ENCODE data around the gene WDFY1.

Gene WDFY1

DNA sequence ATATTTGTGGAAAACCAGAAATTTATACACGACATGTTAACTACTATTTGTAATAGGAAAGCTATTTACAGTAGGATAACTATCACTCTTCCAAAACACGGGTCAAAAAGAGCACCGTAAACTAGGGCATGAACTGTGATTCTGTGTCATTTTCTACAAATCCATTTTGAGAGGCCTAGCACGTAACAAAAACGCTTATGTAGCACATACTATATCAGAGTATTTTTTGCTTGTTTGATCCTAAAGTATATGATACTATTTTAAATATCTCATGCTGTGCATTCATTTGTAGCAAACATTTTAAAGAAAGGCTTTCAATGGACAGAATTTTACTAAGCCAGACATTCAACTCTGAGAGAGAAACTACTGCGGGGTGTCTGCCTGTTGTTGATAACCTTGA is 45.1 kb downstream of the WDFY1 start:
- Histone ChIP-seq H3K4me3 (ENCODE audit: insufficient read depth, low read depth, low read length) (no peak overlapping the region), H3K36me3 (ENCODE audit: control insufficient read depth, insufficient read depth, low read length) (peaks cover 17% of the 10 kb centered on the region)
- WGBS, 2 experiments, result 91 to 95% methylated on average over 5 of the region's 6 CpGs

DNA sequence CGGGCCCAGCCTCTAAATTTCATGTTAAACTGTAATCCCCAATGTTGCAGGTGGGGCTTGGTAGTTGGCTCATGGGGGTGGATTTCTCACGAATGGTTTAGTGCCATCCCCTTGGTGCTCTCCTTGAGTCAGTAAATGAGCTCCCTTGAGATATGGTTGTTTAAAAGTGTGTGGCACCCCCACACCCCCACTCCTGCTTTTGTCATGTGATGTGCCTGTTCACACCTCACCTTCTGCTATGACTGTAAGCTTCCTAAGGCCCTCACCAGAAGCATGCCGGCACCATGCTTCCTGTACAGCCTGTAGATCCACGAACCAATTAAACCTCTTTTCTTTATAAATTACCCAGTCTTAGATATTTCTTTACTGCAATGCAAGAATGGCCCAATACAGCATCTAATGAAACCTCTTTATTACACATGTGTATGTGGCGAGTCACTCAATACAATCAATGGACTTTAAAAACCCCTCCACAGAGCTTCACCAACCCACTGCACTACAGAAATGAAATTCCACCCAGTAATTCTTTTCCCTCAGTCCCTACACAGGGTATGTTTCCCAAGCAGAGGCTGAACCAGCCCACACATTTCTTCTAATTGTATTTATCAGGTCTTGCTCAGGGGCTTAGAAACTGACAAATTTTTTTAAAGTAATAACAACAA is 47.3 kb downstream of the WDFY1 start:
- peaks cover 18% of the 10 kb centered on the region for H3K36me3 ChIP-seq (ENCODE audit: control insufficient read depth, insufficient read depth, low read length)
- no peak overlapping the region for H3K27ac ChIP-seq (ENCODE audit: insufficient read depth, low read depth, low read length, poor library complexity, severe bottlenecking)
- H3K27me3 ChIP-seq (ENCODE audit: control insufficient read depth, insufficient read depth, low read length, poor library complexity, severe bottlenecking), result no peaks in the 10 kb centered on the region
- 94 to 96% methylated on average over 5 of the region's 5 CpGs for WGBS, 2 experiments
- no peaks in the 10 kb centered on the region for H3K4me1 ChIP-seq (ENCODE audit: control insufficient read depth, insufficient read depth, low read length)
- H3K4me3 ChIP-seq (ENCODE audit: insufficient read depth, low read depth, low read length), result no peak overlapping the region
- H3K9me3 ChIP-seq (ENCODE audit: control insufficient read depth, low read length), result no peaks in the 10 kb centered on the region

More for the DNA sequence above, 45.1 kb downstream of the WDFY1 start:
- Histone ChIP-seq H3K9me3 (ENCODE audit: control insufficient read depth, low read length) (no peaks in the 10 kb centered on the region), H3K27ac (ENCODE audit: insufficient read depth, low read depth, low read length, poor library complexity, severe bottlenecking) (no peak overlapping the region), H3K4me1 (ENCODE audit: control insufficient read depth, insufficient read depth, low read length) (no peaks in the 10 kb centered on the region), H3K27me3 (ENCODE audit: control insufficient read depth, insufficient read depth, low read length, poor library complexity, severe bottlenecking) (no peaks in the 10 kb centered on the region)

DNA sequence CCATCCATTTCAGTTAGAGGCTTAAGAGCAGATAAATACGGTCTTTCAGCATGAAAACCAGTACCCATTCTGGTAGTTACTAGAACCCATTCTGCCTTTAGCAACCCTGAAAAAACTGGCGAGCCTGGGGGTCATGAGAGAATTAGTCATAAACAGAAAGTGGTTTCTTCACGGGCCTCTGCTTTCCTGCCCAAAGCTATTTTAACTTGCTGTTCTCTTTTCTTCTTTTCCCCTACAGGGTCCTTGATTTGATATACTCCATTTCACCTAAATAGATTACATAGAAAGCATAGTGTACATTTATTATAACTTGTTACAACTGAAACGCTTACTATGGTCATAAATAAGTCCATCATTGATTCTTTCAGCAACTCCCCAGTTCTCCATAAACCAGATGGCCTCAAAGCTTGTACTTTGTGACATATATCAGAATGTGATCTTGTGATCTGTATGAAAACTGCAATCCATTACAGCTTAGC is 48.3 kb downstream of the WDFY1 start:
- Histone ChIP-seq H3K9me3 (ENCODE audit: control insufficient read depth, low read length) (no peaks in the 10 kb centered on the region), H3K36me3 (ENCODE audit: control insufficient read depth, insufficient read depth, low read length) (peaks cover 18% of the 10 kb centered on the region), H3K27ac (ENCODE audit: insufficient read depth, low read depth, low read length, poor library complexity, severe bottlenecking) (no peak overlapping the region), H3K4me3 (ENCODE audit: insufficient read depth, low read depth, low read length) (no peak overlapping the region), H3K4me1 (ENCODE audit: control insufficient read depth, insufficient read depth, low read length) (no peaks in the 10 kb centered on the region), H3K27me3 (ENCODE audit: control insufficient read depth, insufficient read depth, low read length, poor library complexity, severe bottlenecking) (no peaks in the 10 kb centered on the region)
- 95 to 96% methylated on average over 3 of the region's 4 CpGs for WGBS, 2 experiments

DNA sequence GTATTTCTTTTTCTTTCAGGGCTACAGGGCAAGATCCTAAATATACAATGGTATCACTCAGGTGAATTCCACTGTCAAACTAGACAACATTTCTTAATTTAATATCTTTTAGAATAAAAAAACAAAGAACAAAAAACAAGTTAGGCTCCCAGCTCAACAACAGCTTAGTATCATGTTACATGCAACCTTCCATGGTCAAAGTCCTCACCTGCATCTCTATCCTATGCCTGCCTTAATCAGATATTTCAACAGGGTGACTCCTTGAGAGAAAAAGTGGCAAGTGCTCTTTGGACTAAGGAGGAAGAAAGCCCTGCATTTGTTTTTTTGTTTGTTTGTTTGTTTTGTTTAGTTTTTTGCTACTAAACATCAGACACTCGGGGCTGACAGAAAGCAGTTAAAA is 50.2 kb downstream of the WDFY1 start:
- Histone ChIP-seq H3K4me3 (ENCODE audit: insufficient read depth, low read depth, low read length) (no peak overlapping the region), H3K4me1 (ENCODE audit: control insufficient read depth, insufficient read depth, low read length) (no peaks in the 10 kb centered on the region), H3K36me3 (ENCODE audit: control insufficient read depth, insufficient read depth, low read length) (peaks cover 16% of the 10 kb centered on the region), H3K27me3 (ENCODE audit: control insufficient read depth, insufficient read depth, low read length, poor library complexity, severe bottlenecking) (no peaks in the 10 kb centered on the region), H3K27ac (ENCODE audit: insufficient read depth, low read depth, low read length, poor library complexity, severe bottlenecking) (no peak overlapping the region), H3K9me3 (ENCODE audit: control insufficient read depth, low read length) (no peaks in the 10 kb centered on the region)
- WGBS, 2 experiments, result 88 to 100% methylated on average over 1 of the region's 1 CpG

- Histone ChIP-seq H3K4me1 (ENCODE audit: control insufficient read depth, insufficient read depth, low read length) (no peaks in the 10 kb centered on the region), H3K9me3 (ENCODE audit: control insufficient read depth, low read length) (no peaks in the 10 kb centered on the region), H3K4me3 (ENCODE audit: insufficient read depth, low read depth, low read length) (no peak overlapping the region), H3K36me3 (ENCODE audit: control insufficient read depth, insufficient read depth, low read length) (peaks cover 23% of the 10 kb centered on the region), H3K27ac (ENCODE audit: insufficient read depth, low read depth, low read length, poor library complexity, severe bottlenecking) (no peak overlapping the region), H3K27me3 (ENCODE audit: control insufficient read depth, insufficient read depth, low read length, poor library complexity, severe bottlenecking) (no peaks in the 10 kb centered on the region)
- WGBS, 2 experiments, result 96 to 97% methylated on average over 8 of the region's 8 CpGs
These were observed 51.1 kb downstream of the WDFY1 start for GRCh38 chr2:223894009-223894408.

DNA sequence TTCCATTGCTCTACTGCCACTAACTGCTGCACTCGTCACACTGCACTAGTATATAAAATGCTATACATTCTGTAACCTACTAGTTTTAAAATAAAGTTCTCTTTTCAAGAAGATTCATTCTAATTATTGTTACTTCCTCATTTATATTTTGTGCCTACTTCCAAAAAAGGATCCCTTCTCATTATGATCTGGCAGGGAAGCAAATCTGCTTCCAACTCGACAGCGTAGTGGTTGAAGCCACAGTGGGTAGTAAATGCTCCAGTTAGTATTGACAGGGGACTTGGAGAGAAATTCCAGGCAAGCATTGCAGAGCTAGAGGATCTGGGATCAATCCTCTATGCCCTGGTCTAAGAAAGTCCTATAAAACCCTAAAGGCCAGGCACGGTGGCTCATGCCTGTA is 54.4 kb downstream of the WDFY1 start:
- no peak overlapping the region for H3K4me3 ChIP-seq (ENCODE audit: insufficient read depth, low read depth, low read length)
- no peaks in the 10 kb centered on the region for H3K9me3 ChIP-seq (ENCODE audit: control insufficient read depth, low read length)
- no peak overlapping the region for H3K27ac ChIP-seq (ENCODE audit: insufficient read depth, low read depth, low read length, poor library complexity, severe bottlenecking)
- 68 to 72% methylated on average over 3 to 4 of the region's 4 CpGs for WGBS, 2 experiments
- H3K27me3 ChIP-seq (ENCODE audit: control insufficient read depth, insufficient read depth, low read length, poor library complexity, severe bottlenecking), result no peaks in the 10 kb centered on the region
- H3K36me3 ChIP-seq (ENCODE audit: control insufficient read depth, insufficient read depth, low read length), result peaks cover 19% of the 10 kb centered on the region
- H3K4me1 ChIP-seq (ENCODE audit: control insufficient read depth, insufficient read depth, low read length), result no peaks in the 10 kb centered on the region

- H3K36me3 ChIP-seq (ENCODE audit: control insufficient read depth, insufficient read depth, low read length), result peaks cover 19% of the 10 kb centered on the region
- no peak overlapping the region for H3K27ac ChIP-seq (ENCODE audit: insufficient read depth, low read depth, low read length, poor library complexity, severe bottlenecking)
- 96 to 97% methylated on average over 3 of the region's 3 CpGs for WGBS, 2 experiments
These were observed 55.9 kb downstream of the WDFY1 start for GRCh38 chr2:223889229-223889628.

DNA sequence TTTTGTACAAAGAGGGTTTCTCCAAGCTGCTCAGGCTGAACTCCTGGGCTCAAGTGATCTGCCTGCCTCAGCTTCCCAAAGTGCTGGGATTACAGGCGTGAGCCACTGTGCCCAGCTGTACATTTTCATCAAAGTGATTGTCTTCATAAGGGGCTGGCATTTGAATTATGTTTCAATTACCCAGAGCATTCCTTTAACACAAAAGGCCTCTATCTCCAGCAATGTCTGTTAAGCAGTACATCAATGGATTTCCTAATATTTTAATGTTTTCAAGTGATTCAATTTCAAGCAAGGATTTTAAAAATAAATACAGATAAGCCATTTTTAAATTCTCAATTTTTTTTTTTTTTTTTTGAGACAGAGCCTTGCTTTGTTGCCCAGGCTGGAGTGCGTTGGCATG is 56.9 kb downstream of the WDFY1 start:
- 92 to 96% methylated on average over 2 of the region's 2 CpGs for WGBS, 2 experiments
- Histone ChIP-seq H3K27ac (ENCODE audit: insufficient read depth, low read depth, low read length, poor library complexity, severe bottlenecking) (no peak overlapping the region), H3K36me3 (ENCODE audit: control insufficient read depth, insufficient read depth, low read length) (peaks cover 10% of the 10 kb centered on the region)

More at GRCh38 chr2:223889229-223889628, 55.9 kb downstream of the WDFY1 start:
- H3K9me3 ChIP-seq (ENCODE audit: control insufficient read depth, low read length), result no peaks in the 10 kb centered on the region
- no peak overlapping the region for H3K4me3 ChIP-seq (ENCODE audit: insufficient read depth, low read depth, low read length)
- no peaks in the 10 kb centered on the region for H3K27me3 ChIP-seq (ENCODE audit: control insufficient read depth, insufficient read depth, low read length, poor library complexity, severe bottlenecking)
- H3K4me1 ChIP-seq (ENCODE audit: control insufficient read depth, insufficient read depth, low read length), result no peaks in the 10 kb centered on the region

DNA sequence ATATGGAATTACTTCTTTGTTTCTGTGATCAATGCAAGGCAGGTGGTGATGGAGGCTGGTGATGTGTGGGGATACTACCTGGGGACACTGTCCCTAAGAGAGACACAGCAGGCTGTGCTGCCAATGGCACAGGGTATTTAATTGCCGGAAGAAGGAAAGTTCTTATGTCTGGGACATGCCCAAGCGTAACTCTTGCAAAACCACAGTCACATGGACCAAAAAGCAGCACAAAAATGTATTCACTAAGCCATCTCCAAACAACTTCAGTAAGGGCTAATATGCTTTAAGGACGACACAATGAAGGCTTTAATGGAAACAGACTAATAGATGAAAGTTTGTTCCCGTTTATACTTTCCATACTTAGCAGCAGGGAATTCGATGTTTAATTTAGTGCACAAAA is 58.0 kb downstream of the WDFY1 start:
- Histone ChIP-seq H3K4me3 (ENCODE audit: insufficient read depth, low read depth, low read length) (no peak overlapping the region), H3K9me3 (ENCODE audit: control insufficient read depth, low read length) (no peaks in the 10 kb centered on the region), H3K4me1 (ENCODE audit: control insufficient read depth, insufficient read depth, low read length) (no peaks in the 10 kb centered on the region), H3K36me3 (ENCODE audit: control insufficient read depth, insufficient read depth, low read length) (peaks cover 10% of the 10 kb centered on the region), H3K27me3 (ENCODE audit: control insufficient read depth, insufficient read depth, low read length, poor library complexity, severe bottlenecking) (no peaks in the 10 kb centered on the region), H3K27ac (ENCODE audit: insufficient read depth, low read depth, low read length, poor library complexity, severe bottlenecking) (no peak overlapping the region)
- WGBS, 2 experiments, result 94 to 98% methylated on average over 5 of the region's 5 CpGs

More for the DNA sequence above, 56.9 kb downstream of the WDFY1 start:
- H3K27me3 ChIP-seq (ENCODE audit: control insufficient read depth, insufficient read depth, low read length, poor library complexity, severe bottlenecking), result no peaks in the 10 kb centered on the region
- H3K9me3 ChIP-seq (ENCODE audit: control insufficient read depth, low read length), result no peaks in the 10 kb centered on the region
- H3K4me1 ChIP-seq (ENCODE audit: control insufficient read depth, insufficient read depth, low read length), result no peaks in the 10 kb centered on the region
- no peak overlapping the region for H3K4me3 ChIP-seq (ENCODE audit: insufficient read depth, low read depth, low read length)

- Histone ChIP-seq H3K36me3 (ENCODE audit: control insufficient read depth, insufficient read depth, low read length) (peaks cover 10% of the 10 kb centered on the region), H3K4me1 (ENCODE audit: control insufficient read depth, insufficient read depth, low read length) (no peaks in the 10 kb centered on the region), H3K9me3 (ENCODE audit: control insufficient read depth, low read length) (no peaks in the 10 kb centered on the region), H3K27ac (ENCODE audit: insufficient read depth, low read depth, low read length, poor library complexity, severe bottlenecking) (no peak overlapping the region), H3K4me3 (ENCODE audit: insufficient read depth, low read depth, low read length) (no peak overlapping the region), H3K27me3 (ENCODE audit: control insufficient read depth, insufficient read depth, low read length, poor library complexity, severe bottlenecking) (no peaks in the 10 kb centered on the region)
- WGBS, 2 experiments, result no CpG with 5 or more reads among the region's 2 CpGs
These were observed 58.4 kb downstream of the WDFY1 start for GRCh38 chr2:223886726-223887125.

Measured in ectodermal cell (in vitro differentiated cells).